ENCODE data around the gene QTRT2.

The QTRT2 gene

GRCh38 chr3:114020907-114021306, 35.6 kb upstream of the QTRT2 start:
- no peak for TF ChIP-seq CTCF (IDR thresholded peaks at IDR 0.05; ENCODE audit: insufficient read depth, low read length)
- TF ChIP-seq GABPA (IDR thresholded peaks at IDR 0.05; ENCODE audit: low read depth), result no peak
- no peak for TF ChIP-seq SPI1 (IDR thresholded peaks at IDR 0.05; ENCODE audit: borderline replicate concordance, low read depth)
- no peak for TF ChIP-seq REST (IDR thresholded peaks at IDR 0.05; ENCODE audit: insufficient replicate concordance, low read depth)
- TF ChIP-seq POLR2AphosphoS5 (IDR thresholded peaks at IDR 0.05; ENCODE audit: low read depth), result no peak
- H3K27ac ChIP-seq (replicated peaks), result no peak overlapping the region
- H3K27me3 ChIP-seq (ENCODE audit: insufficient read depth, poor library complexity, severe bottlenecking), result no peaks in the 10 kb centered on the region
- no peak overlapping the region for H3K4me3 ChIP-seq (replicated peaks; ENCODE audit: insufficient read depth, low read length)
- no peak for DNase-seq (ENCODE audit: low read depth in 1 of 2, low spot score in 1 of 2)

- H3K27me3 ChIP-seq (ENCODE audit: insufficient read depth, poor library complexity, severe bottlenecking), result no peaks in the 10 kb centered on the region
- no peak overlapping the region for H3K4me3 ChIP-seq (replicated peaks; ENCODE audit: insufficient read depth, low read length)
- no peak overlapping the region for H3K27ac ChIP-seq (replicated peaks)
- DNase-seq (ENCODE audit: low read depth in 1 of 2, low spot score in 1 of 2), result no peak
- TF ChIP-seq POLR2AphosphoS5 (IDR thresholded peaks at IDR 0.05; ENCODE audit: low read depth), result no peak
- TF ChIP-seq CTCF (IDR thresholded peaks at IDR 0.05; ENCODE audit: insufficient read depth, low read length), result no peak
- no peak for TF ChIP-seq SPI1 (IDR thresholded peaks at IDR 0.05; ENCODE audit: borderline replicate concordance, low read depth)
- no peak for TF ChIP-seq GABPA (IDR thresholded peaks at IDR 0.05; ENCODE audit: low read depth)
- no peak for TF ChIP-seq REST (IDR thresholded peaks at IDR 0.05; ENCODE audit: insufficient replicate concordance, low read depth)
Observed at GRCh38 chr3:114022145-114022802, 34.3 kb upstream of the QTRT2 start.

GRCh38 chr3:114025451-114025850, 31.1 kb upstream of the QTRT2 start:
- H3K27me3 ChIP-seq (ENCODE audit: insufficient read depth, poor library complexity, severe bottlenecking), result no peaks in the 10 kb centered on the region
- TF ChIP-seq SPI1 (IDR thresholded peaks at IDR 0.05; ENCODE audit: borderline replicate concordance, low read depth) (no peak), CTCF (IDR thresholded peaks at IDR 0.05; ENCODE audit: insufficient read depth, low read length) (no peak), GABPA (IDR thresholded peaks at IDR 0.05; ENCODE audit: low read depth) (no peak), REST (IDR thresholded peaks at IDR 0.05; ENCODE audit: insufficient replicate concordance, low read depth) (no peak), POLR2AphosphoS5 (IDR thresholded peaks at IDR 0.05; ENCODE audit: low read depth) (no peak)
- H3K4me3 ChIP-seq (replicated peaks; ENCODE audit: insufficient read depth, low read length), result no peak overlapping the region
- DNase-seq (ENCODE audit: low read depth in 1 of 2, low spot score in 1 of 2), result no peak
- H3K27ac ChIP-seq (replicated peaks), result no peak overlapping the region

Measured in HL-60 (cell line).